GM12878 (cell line): ENCODE results near the gene TMEM135. TPM values are rescaled to one million over a fixed set of nuclear protein-coding genes. Genes with fewer than 3 reads are reported as not detected.

Source experiments
- ATAC-seq: fragments of 200-7000 bp; cut with Tn5 transposase; 3 replicates; pipeline ENCODE4 v1.9.1; 2020; ENCODE audit warnings: mild to moderate bottlenecking, moderate library complexity
- BruUV-seq: library from RNA; stranded (reverse); fragments of 400-500 nt; replicated peaks from 2 replicates; lab custom pipeline; 2021; lab: Mats Ljungman, UMichigan
- CTCF ChIA-PET: fragments of 300-600 bp; sonication (Branson Sonifier 250); formaldehyde crosslinking; extraction: SDS; loops from one replicate; lab custom pipeline; 2021; ENCODE audit warnings: inconsistent platforms; lab: Yijun Ruan, JAX
- POLR2A ChIA-PET: fragments of 350-600 bp; formaldehyde crosslinking; extraction: SDS; loops from one replicate; lab custom pipeline; 2021; ENCODE audit warnings: inconsistent platforms; lab: Charles Lee
- RAD21 ChIA-PET: fragments of 300-600 bp; sonication (Branson Sonifier 250); formaldehyde crosslinking; loops from one replicate; lab custom pipeline; 2023; ENCODE audit warnings: antibody characterized with exemption; ENCODE audit not compliant: unreplicated experiment; lab: Charles Lee
- SMC1A ChIA-PET: fragments of 300-600 bp; sonication (Branson Sonifier 250); formaldehyde crosslinking; loops from one replicate; lab custom pipeline; 2023; ENCODE audit not compliant: unreplicated experiment, uncharacterized antibody; lab: Charles Lee
- DNase-seq: peaks from one replicate; pipeline ENCODE4 v3.0.0-alpha.2; 2011; ENCODE audit warnings: low read depth, low spot score
- FAIRE-seq: peaks from 3 replicates; lab custom pipeline; 2011; peaks lifted over from hg19 to GRCh38; lab: Jason Lieb, UNC
- H2AFZ ChIP-seq: 2 replicates; pipeline ENCODE4 v1.6.0; 2011; ENCODE audit warnings: low read depth, low read length, control low read depth; ENCODE audit not compliant: control insufficient read depth
- H3K27ac ChIP-seq: 2 replicates; pipeline ENCODE4 v1.5.1; 2011; ENCODE audit warnings: control low read depth; ENCODE audit not compliant: control insufficient read depth, insufficient read depth
- H3K27me3 ChIP-seq, 2 experiments: replicated peaks in 1 of 2; 2 replicates each; pipeline versions ENCODE4 v1.6.0 to v1.6.1; 2011; ENCODE audit warnings: low read length in 1 of 2; ENCODE audit not compliant: control insufficient read depth in 2 of 2, insufficient read depth in 2 of 2
- H3K36me3 ChIP-seq, 2 experiments: 2 replicates each; pipeline ENCODE4 v1.5.1; 2011; ENCODE audit warnings: low read length in 1 of 2; ENCODE audit not compliant: control insufficient read depth in 2 of 2, insufficient read depth in 2 of 2
- H3K4me1 ChIP-seq: 2 replicates; pipeline ENCODE4 v1.6.1; 2011; ENCODE audit warnings: mild to moderate bottlenecking, low read length, moderate library complexity, mixed read lengths; ENCODE audit not compliant: control insufficient read depth, insufficient read depth
- H3K4me2 ChIP-seq: 2 replicates; pipeline ENCODE4 v1.6.0; 2011; ENCODE audit warnings: control low read depth; ENCODE audit not compliant: control insufficient read depth, insufficient read depth
- H3K4me3 ChIP-seq: fragments of 200-600 bp; sonication (generic); 2 replicates; pipeline ENCODE4 v1.5.1; 2016
- H3K79me2 ChIP-seq: 2 replicates; pipeline ENCODE4 v1.6.0; 2011; ENCODE audit warnings: low read length; ENCODE audit not compliant: control insufficient read depth, insufficient read depth
- H3K9ac ChIP-seq: 2 replicates; pipeline ENCODE4 v1.8.0; 2011; ENCODE audit warnings: low read length, control low read depth, mixed read lengths; ENCODE audit not compliant: control insufficient read depth, insufficient read depth
- H3K9me3 ChIP-seq: replicated peaks from 3 replicates; pipeline ENCODE4 v1.5.1; 2011; ENCODE audit warnings: mild to moderate bottlenecking, low read length; ENCODE audit not compliant: control insufficient read depth, insufficient read depth
- H4K20me1 ChIP-seq: 2 replicates; pipeline ENCODE4 v1.6.0; 2011; ENCODE audit not compliant: control insufficient read depth, insufficient read depth
- BCLAF1 ChIP-seq: fragments of 450-650 bp; IDR thresholded peaks from 2 replicates; pipeline ENCODE4 v1.6.1; 2017; ENCODE audit warnings: antibody characterized with exemption, mild to moderate bottlenecking, moderate library complexity
- BRCA1 ChIP-seq: IDR thresholded peaks from 2 replicates; pipeline ENCODE4 v1.6.1; 2011; ENCODE audit warnings: low read depth, low read length, improper control_type of control experiment
- CHD2 ChIP-seq: IDR thresholded peaks from 2 replicates; pipeline ENCODE4 v1.6.1; 2011; ENCODE audit warnings: low read depth, low read length, improper control_type of control experiment, borderline replicate concordance
- DPF2 ChIP-seq: fragments of 450-650 bp; IDR thresholded peaks from 2 replicates; pipeline ENCODE4 v1.6.1; 2017; ENCODE audit warnings: mild to moderate bottlenecking
- ESRRA ChIP-seq: IDR thresholded peaks from 2 replicates; pipeline ENCODE4 v1.6.1; 2012; ENCODE audit warnings: mild to moderate bottlenecking, low read length, improper control_type of control experiment
- EZH2 ChIP-seq: IDR thresholded peaks from 2 replicates; pipeline ENCODE4 v1.6.1; 2012; ENCODE audit warnings: low read depth, mild to moderate bottlenecking, control low read depth, inconsistent platforms, low read length, borderline replicate concordance; ENCODE audit not compliant: control insufficient read depth
- GATAD2B ChIP-seq: fragments of 450-650 bp; conservative IDR thresholded peaks from 2 replicates; pipeline ENCODE4 v1.6.1; 2017; ENCODE audit warnings: low read depth, mild to moderate bottlenecking, moderate library complexity
- HDAC2 ChIP-seq: fragments of 200-600 bp; sonication (generic); IDR thresholded peaks from 2 replicates; pipeline ENCODE4 v1.6.1; 2017
- JUND ChIP-seq: IDR thresholded peaks from 2 replicates; pipeline ENCODE4 v1.6.1; 2012; ENCODE audit warnings: low read depth, mild to moderate bottlenecking, low read length, improper control_type of control experiment, moderate library complexity
- KDM1A ChIP-seq: fragments of 200-600 bp; sonication (generic); IDR thresholded peaks from 2 replicates; pipeline ENCODE4 v1.6.1; 2016; ENCODE audit warnings: borderline replicate concordance
- MXI1 ChIP-seq: fragments of 150-350 bp; IDR thresholded peaks from 2 replicates; pipeline ENCODE4 v1.6.1; 2011; ENCODE audit warnings: low read depth, mild to moderate bottlenecking, inconsistent platforms, low read length, improper control_type of control experiment
- RUNX3 ChIP-seq: IDR thresholded peaks from 2 replicates; pipeline ENCODE4 v1.6.1; 2012; ENCODE audit warnings: low read length, inconsistent platforms
- SIN3A ChIP-seq: IDR thresholded peaks from 2 replicates; pipeline ENCODE4 v1.6.1; 2012; ENCODE audit warnings: low read depth, low read length, improper control_type of control experiment
- SMAD5 ChIP-seq: IDR thresholded peaks from 2 replicates; pipeline ENCODE4 v1.6.1; 2016; ENCODE audit warnings: antibody characterized with exemption, low read depth
- YY1 ChIP-seq: IDR thresholded peaks from 2 replicates; pipeline ENCODE4 v1.6.1; 2011; ENCODE audit warnings: low read depth, mild to moderate bottlenecking, low read length
- ZZZ3 ChIP-seq: IDR thresholded peaks from 2 replicates; pipeline ENCODE4 v1.6.1; 2011; ENCODE audit warnings: low read depth; ENCODE audit not compliant: control insufficient read depth, insufficient read length
- WGBS: methylation state at CpG from one replicate; pipeline ENCODE4 v1.1.6; 2016; ENCODE audit warnings: low lambda C conversion rate; ENCODE audit not compliant: insufficient replicate concordance, insufficient coverage; ENCODE audit errors: missing lambda C conversion rate; 5-methylcytosine and 5-hydroxymethylcytosine counted together
- in situ Hi-C: fragments of 300-500 bp; cut with MboI; formaldehyde crosslinking; loops from 9 replicates; pipeline ENCODE4 v1.14.3; 2018; ENCODE audit warnings: mixed read lengths
- intact Hi-C: fragments of 100-400 bp; cut with micrococcal nuclease; formaldehyde crosslinking; loops from one replicate; pipeline ENCODE4 v1.14.2; 2022; ENCODE audit not compliant: unreplicated experiment
- polyA plus RNA-seq, 11 experiments: library from polyadenylated mRNA; depleted of rRNA in 4 of 11; unstranded in 6 of 11; stranded (reverse) in 5 of 11; fragments of >200 nt; fragmentation: Nextera tagmentation in 4 of 11; fragmentation: Illumina TruSeq in 1 of 11; extraction: Ambion mirVana in 4 of 11; extraction: Trizol in 1 of 11; gene quantifications; 1 replicate in 1 of 11; 2 replicates in 10 of 11; pipeline versions ENCODE4 v1.2.1 to v1.2.3, GENCODE V29; 2011 to 2016; ENCODE audit warnings: inconsistent platforms in 2 of 11, missing spikeins in 2 of 11, low read depth in 1 of 11
- total RNA-seq, 4 experiments: library from RNA; depleted of rRNA in 3 of 4; stranded (reverse); fragments of >200 nt in 3 of 4; fragmentation: Illumina TruSeq in 1 of 4; extraction: Trizol in 1 of 4; gene quantifications; 2 replicates each; pipeline versions ENCODE4 v1.2.1 to v1.2.3, GENCODE V29; 2013 to 2021
- TF ChIP-seq, protein P1 (sequence below): fragments of 450-650 bp; IDR thresholded peaks from 2 replicates; pipeline ENCODE4 v1.6.1; 2017; ENCODE audit warnings: low read depth, mild to moderate bottlenecking, moderate library complexity
- TF ChIP-seq, protein P2 (sequence below), 3 experiments: IDR thresholded peaks in 2 of 3; conservative IDR thresholded peaks in 1 of 3; 2 replicates each; pipeline ENCODE4 v1.5.1; 2011; ENCODE audit warnings: low read depth in 3 of 3, low read length in 3 of 3, mild to moderate bottlenecking in 3 of 3, control low read depth in 2 of 3, moderate library complexity in 2 of 3, inconsistent platforms in 1 of 3, mixed read lengths in 1 of 3; ENCODE audit not compliant: control insufficient read depth in 2 of 3, insufficient read depth in 1 of 3; ENCODE audit errors: extremely low read depth in 1 of 3

TMEM135 gene
- total and polyA plus RNA-seq, 10 of the 15 experiments (the other 5 are each of a cell fraction or from before 2014, with no cell fraction given) = 7.2 to 117 (median 12.9) TPM

DNA sequence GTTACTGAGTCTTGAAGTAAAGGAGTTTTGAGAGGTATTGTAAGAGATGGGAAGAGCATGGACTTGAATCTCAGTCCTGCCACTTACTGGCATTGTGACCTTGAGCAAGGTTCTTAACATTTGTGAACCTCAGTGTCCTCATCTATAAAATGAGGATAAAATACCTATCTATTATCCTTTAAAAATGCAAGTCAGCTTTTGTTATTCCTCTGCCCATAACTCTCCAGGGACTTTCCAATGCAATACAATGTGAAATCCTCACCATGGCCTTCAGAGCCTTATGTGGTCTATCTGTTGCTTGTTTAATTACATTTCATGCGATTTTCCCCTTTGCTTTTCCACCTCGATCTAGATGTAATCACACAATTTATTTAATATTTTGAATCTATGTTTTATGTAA lies 9.1 kb downstream of the TMEM135 start:
- H3K4me3 ChIP-seq = no peak overlapping the region
- SMC1A ChIA-PET = interaction anchor here (0.6 kb wide), 1 partner anchor 101 kb away, joined by 3 read pairs; no protein-coding TSS in a partner anchor
- POLR2A ChIA-PET = no interaction called here
- H2AFZ ChIP-seq = no peak overlapping the region
- H3K79me2 ChIP-seq = no peaks in the 10 kb centered on the region
- ATAC-seq (no peak), FAIRE-seq (no peak), DNase-seq (no peak)
- in situ Hi-C loops = no loop called here
- no peak overlapping the region for H3K4me2 ChIP-seq
- no TSS peak for BruUV-seq
- H3K9ac ChIP-seq = no peak overlapping the region
- 98% methylated on average over 2 of the region's 2 CpGs for WGBS
- CTCF ChIA-PET = interaction anchor here (1.3 kb wide), 1 partner anchor 30 kb away, joined by 3 read pairs; no protein-coding TSS in a partner anchor
- H3K4me1 ChIP-seq = no peaks in the 10 kb centered on the region
- H3K27ac ChIP-seq = no peak overlapping the region
- intact Hi-C loops = no loop called here
- RAD21 ChIA-PET = no interaction called here
- TF ChIP-seq MXI1 (no peak), BRCA1 (no peak), ZZZ3 (no peak), RUNX3 (no peak), SMAD5 (no peak), BCLAF1 (no peak), ESRRA (no peak), DPF2 (no peak), SIN3A (no peak), YY1 (no peak), KDM1A (no peak), CHD2 (no peak), JUND (no peak), EZH2 (no peak), HDAC2 (no peak), GATAD2B (no peak)
- TF ChIP-seq, protein P1, sequence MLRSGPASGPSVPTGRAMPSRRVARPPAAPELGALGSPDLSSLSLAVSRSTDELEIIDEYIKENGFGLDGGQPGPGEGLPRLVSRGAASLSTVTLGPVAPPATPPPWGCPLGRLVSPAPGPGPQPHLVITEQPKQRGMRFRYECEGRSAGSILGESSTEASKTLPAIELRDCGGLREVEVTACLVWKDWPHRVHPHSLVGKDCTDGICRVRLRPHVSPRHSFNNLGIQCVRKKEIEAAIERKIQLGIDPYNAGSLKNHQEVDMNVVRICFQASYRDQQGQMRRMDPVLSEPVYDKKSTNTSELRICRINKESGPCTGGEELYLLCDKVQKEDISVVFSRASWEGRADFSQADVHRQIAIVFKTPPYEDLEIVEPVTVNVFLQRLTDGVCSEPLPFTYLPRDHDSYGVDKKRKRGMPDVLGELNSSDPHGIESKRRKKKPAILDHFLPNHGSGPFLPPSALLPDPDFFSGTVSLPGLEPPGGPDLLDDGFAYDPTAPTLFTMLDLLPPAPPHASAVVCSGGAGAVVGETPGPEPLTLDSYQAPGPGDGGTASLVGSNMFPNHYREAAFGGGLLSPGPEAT = no peak
- TF ChIP-seq, protein P2, sequence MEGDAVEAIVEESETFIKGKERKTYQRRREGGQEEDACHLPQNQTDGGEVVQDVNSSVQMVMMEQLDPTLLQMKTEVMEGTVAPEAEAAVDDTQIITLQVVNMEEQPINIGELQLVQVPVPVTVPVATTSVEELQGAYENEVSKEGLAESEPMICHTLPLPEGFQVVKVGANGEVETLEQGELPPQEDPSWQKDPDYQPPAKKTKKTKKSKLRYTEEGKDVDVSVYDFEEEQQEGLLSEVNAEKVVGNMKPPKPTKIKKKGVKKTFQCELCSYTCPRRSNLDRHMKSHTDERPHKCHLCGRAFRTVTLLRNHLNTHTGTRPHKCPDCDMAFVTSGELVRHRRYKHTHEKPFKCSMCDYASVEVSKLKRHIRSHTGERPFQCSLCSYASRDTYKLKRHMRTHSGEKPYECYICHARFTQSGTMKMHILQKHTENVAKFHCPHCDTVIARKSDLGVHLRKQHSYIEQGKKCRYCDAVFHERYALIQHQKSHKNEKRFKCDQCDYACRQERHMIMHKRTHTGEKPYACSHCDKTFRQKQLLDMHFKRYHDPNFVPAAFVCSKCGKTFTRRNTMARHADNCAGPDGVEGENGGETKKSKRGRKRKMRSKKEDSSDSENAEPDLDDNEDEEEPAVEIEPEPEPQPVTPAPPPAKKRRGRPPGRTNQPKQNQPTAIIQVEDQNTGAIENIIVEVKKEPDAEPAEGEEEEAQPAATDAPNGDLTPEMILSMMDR (IDR thresholded peaks at IDR 0.05 in 2 of 3, conservative IDR thresholded peaks at IDR 0.05 in 1 of 3; ENCODE audit: control insufficient read depth in 2 of 3, extremely low read depth in 1 of 3, insufficient read depth in 1 of 3, low read depth in 3 of 3, low read length in 3 of 3) = no peak
- no peaks in the 10 kb centered on the region for H3K27me3 ChIP-seq
- no peaks in the 10 kb centered on the region; the same call in 2 of the 3 replicates for H3K9me3 ChIP-seq
- no peaks in the 10 kb centered on the region for H4K20me1 ChIP-seq
- no peaks in the 10 kb centered on the region for H3K36me3 ChIP-seq
